GM23338 (cell line): ENCODE measurements around the gene TP53I3. TPM values are rescaled to one million over a fixed set of nuclear protein-coding genes. Genes with fewer than 3 reads are reported as not detected.

Source experiments
- ATAC-seq: fragments of 200-7000 bp; cut with Tn5 transposase; 3 replicates; pipeline ENCODE4 v1.9.1; 2020
- DNase-seq: peaks from one replicate; pipeline ENCODE4 v3.0.0-alpha.2; 2015; ENCODE audit warnings: low spot score
- H2AFZ ChIP-seq: fragments of 200-600 bp; sonication (generic); 2 replicates; pipeline ENCODE4 v1.8.0; 2016; ENCODE audit warnings: antibody characterized with exemption, mild to moderate bottlenecking, moderate library complexity
- H3F3A ChIP-seq: fragments of 200-600 bp; sonication (generic); replicated peaks from 2 replicates; pipeline ENCODE4 v1.8.0; 2017; ENCODE audit warnings: antibody characterized with exemption, mixed run types, low read depth
- H3K27ac ChIP-seq: fragments of 200-600 bp; sonication (generic); 2 replicates; pipeline ENCODE4 v1.6.1; 2016; ENCODE audit warnings: low read depth
- H3K27me3 ChIP-seq: fragments of 200-600 bp; sonication (generic); 2 replicates; pipeline ENCODE4 v1.8.0; 2016; ENCODE audit warnings: mild to moderate bottlenecking, mixed run types, moderate library complexity; ENCODE audit not compliant: insufficient read depth
- H3K36me3 ChIP-seq: fragments of 200-600 bp; sonication (generic); 2 replicates; pipeline ENCODE4 v1.8.0; 2016; ENCODE audit warnings: mild to moderate bottlenecking; ENCODE audit not compliant: insufficient read depth
- H3K4me1 ChIP-seq: fragments of 200-600 bp; sonication (generic); 2 replicates; pipeline ENCODE4 v1.8.0; 2016; ENCODE audit warnings: mild to moderate bottlenecking, moderate library complexity; ENCODE audit not compliant: insufficient read depth
- H3K4me2 ChIP-seq: fragments of 200-600 bp; sonication (generic); 2 replicates; pipeline ENCODE4 v1.7.1; 2017; ENCODE audit warnings: mixed run types
- H3K4me3 ChIP-seq: fragments of 200-600 bp; sonication (generic); 2 replicates; pipeline ENCODE4 v1.6.1; 2016; ENCODE audit warnings: mixed run types
- H3K79me2 ChIP-seq: fragments of 200-600 bp; sonication (generic); replicated peaks from 2 replicates; pipeline ENCODE4 v1.8.0; 2017; ENCODE audit warnings: mild to moderate bottlenecking; ENCODE audit not compliant: insufficient read depth
- H3K9me2 ChIP-seq: fragments of 200-600 bp; sonication (generic); 2 replicates; pipeline ENCODE4 v1.8.0; 2017; ENCODE audit not compliant: insufficient read depth
- H4K20me1 ChIP-seq: fragments of 200-600 bp; sonication (generic); replicated peaks from 2 replicates; pipeline ENCODE4 v1.8.0; 2017; ENCODE audit warnings: mild to moderate bottlenecking; ENCODE audit not compliant: insufficient read depth
- H3K27ac Mint-ChIP-seq: 2 replicates; pipeline ENCODE4 v1.8.0; 2020; ENCODE audit warnings: inconsistent platforms, mild to moderate bottlenecking, moderate library complexity, mixed read lengths
- H3K27me3 Mint-ChIP-seq: 3 replicates; pipeline ENCODE4 v1.8.0; 2022; ENCODE audit warnings: low read depth, mild to moderate bottlenecking, moderate library complexity, mixed read lengths, inconsistent platforms; ENCODE audit not compliant: insufficient read depth, poor library complexity
- H3K36me3 Mint-ChIP-seq: 3 replicates; pipeline ENCODE4 v1.8.0; 2021; ENCODE audit warnings: low read depth, mild to moderate bottlenecking, inconsistent platforms, moderate library complexity, mixed read lengths
- H3K4me1 Mint-ChIP-seq: 3 replicates; pipeline ENCODE4 v1.8.0; 2020; ENCODE audit warnings: mild to moderate bottlenecking, inconsistent platforms, mixed read lengths
- H3K4me3 Mint-ChIP-seq: 3 replicates; pipeline ENCODE4 v1.8.0; 2021; ENCODE audit warnings: moderate library complexity, mild to moderate bottlenecking, inconsistent platforms, mixed read lengths
- H3K9me3 Mint-ChIP-seq: 3 replicates; pipeline ENCODE4 v1.8.0; 2020; ENCODE audit warnings: moderate library complexity, mild to moderate bottlenecking, inconsistent platforms, mixed read lengths
- CREB1 ChIP-seq: fragments of 250-450 bp; sonication (Bioruptor Pico); IDR thresholded peaks from 2 replicates; pipeline ENCODE4 v1.5.0; 2020; ENCODE audit warnings: low read depth, mild to moderate bottlenecking, moderate library complexity
- EZH2 ChIP-seq: fragments of 200-600 bp; sonication (generic); IDR thresholded peaks from one replicate; pipeline ENCODE4 v1.8.0; 2017; ENCODE audit warnings: antibody characterized with exemption, mild to moderate bottlenecking, low read depth; ENCODE audit not compliant: unreplicated experiment
- JUNB ChIP-seq: IDR thresholded peaks from one replicate; pipeline ENCODE4 v1.6.1; 2016; ENCODE audit warnings: antibody characterized with exemption; ENCODE audit not compliant: unreplicated experiment
- NANOG ChIP-seq: IDR thresholded peaks from 2 replicates; pipeline ENCODE4 v1.6.1; 2016; ENCODE audit warnings: antibody characterized with exemption, borderline replicate concordance
- POLR2AphosphoS5 ChIP-seq: IDR thresholded peaks from 2 replicates; pipeline ENCODE4 v1.6.1; 2016; ENCODE audit warnings: antibody characterized with exemption, low read depth
- ZNF331 ChIP-seq: fragments of 250-450 bp; sonication (Bioruptor Pico); IDR thresholded peaks from 2 replicates; pipeline ENCODE4 v1.5.0; 2020; ENCODE audit warnings: low read depth, mild to moderate bottlenecking, moderate library complexity
- polyA plus RNA-seq: library from polyadenylated mRNA; unstranded; fragments of >200 nt; fragmentation: Nextera tagmentation; extraction: Ambion mirVana; gene quantifications from 2 replicates; pipeline ENCODE4 v1.2.1, GENCODE V29; 2016
- total RNA-seq: library from RNA; depleted of rRNA; stranded (reverse); fragments of >200 nt; shearing (Covaris generic); gene quantifications from 2 replicates; pipeline ENCODE4 v1.2.3, GENCODE V29; 2014
- TF ChIP-seq, protein P1 (sequence below): IDR thresholded peaks from one replicate; pipeline ENCODE4 v1.6.1; 2018; ENCODE audit warnings: antibody characterized with exemption; ENCODE audit not compliant: unreplicated experiment
- TF ChIP-seq, protein P2 (sequence below): IDR thresholded peaks from 2 replicates; pipeline ENCODE4 v1.6.1; 2016; ENCODE audit warnings: antibody characterized with exemption
- TF ChIP-seq, protein P3 (sequence below): fragments of 250-450 bp; sonication (Bioruptor Pico); IDR thresholded peaks from 2 replicates; pipeline ENCODE4 v1.5.0; 2020; ENCODE audit warnings: mild to moderate bottlenecking, moderate library complexity
- TF ChIP-seq, protein P4 (sequence below), 2 experiments: fragments of 200-600 bp in 1 of 2; sonication (generic) in 1 of 2; conservative IDR thresholded peaks; 2 replicates each; pipeline versions ENCODE4 v1.5.1 to v1.6.1; 2016 to 2017; ENCODE audit warnings: antibody characterized with exemption in 2 of 2, low read depth in 2 of 2, mild to moderate bottlenecking in 2 of 2, moderate library complexity in 1 of 2

TP53I3 gene
- total and polyA plus RNA-seq, 2 experiments from 2014 or later: 27.8 to 36.5 TPM

DNA sequence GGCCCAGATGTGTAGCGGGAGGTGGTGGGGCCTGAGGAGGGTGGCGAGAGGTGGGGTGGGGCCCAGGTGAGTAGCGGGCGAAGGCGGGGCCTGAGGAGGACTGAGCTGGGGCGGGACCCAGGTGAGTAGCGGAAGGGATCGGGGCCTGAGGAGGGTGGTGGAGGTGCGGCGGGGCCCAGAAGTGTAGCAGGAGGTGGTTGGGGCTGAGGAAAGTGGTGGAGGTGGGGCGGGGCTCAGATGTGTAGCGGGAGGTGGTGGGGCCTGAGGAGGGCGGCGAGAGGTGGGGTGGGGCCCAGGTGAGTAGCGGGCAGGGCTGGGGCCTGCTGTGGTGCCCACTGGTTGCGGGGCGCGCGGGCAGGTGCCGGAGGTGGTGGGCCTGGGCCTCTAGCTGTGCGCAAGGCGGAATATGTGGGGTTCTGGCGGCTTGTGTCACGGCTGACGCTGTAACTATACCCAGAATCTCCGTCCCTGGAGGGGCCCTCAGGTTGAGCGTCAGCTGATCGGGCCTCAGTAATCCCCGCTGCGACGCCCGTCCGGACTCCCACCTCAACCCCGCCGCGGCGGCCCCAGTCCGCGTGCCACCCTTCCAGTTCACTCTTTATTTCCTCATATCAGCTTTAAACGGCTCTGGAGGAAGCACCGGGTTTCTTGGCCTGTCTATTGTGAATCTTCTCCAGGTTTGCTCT is 7.6 kb downstream of the TP53I3 start (continued):
- TF ChIP-seq POLR2AphosphoS5 (peak; percentile 81), JUNB (no peak), NANOG (no peak)

DNA sequence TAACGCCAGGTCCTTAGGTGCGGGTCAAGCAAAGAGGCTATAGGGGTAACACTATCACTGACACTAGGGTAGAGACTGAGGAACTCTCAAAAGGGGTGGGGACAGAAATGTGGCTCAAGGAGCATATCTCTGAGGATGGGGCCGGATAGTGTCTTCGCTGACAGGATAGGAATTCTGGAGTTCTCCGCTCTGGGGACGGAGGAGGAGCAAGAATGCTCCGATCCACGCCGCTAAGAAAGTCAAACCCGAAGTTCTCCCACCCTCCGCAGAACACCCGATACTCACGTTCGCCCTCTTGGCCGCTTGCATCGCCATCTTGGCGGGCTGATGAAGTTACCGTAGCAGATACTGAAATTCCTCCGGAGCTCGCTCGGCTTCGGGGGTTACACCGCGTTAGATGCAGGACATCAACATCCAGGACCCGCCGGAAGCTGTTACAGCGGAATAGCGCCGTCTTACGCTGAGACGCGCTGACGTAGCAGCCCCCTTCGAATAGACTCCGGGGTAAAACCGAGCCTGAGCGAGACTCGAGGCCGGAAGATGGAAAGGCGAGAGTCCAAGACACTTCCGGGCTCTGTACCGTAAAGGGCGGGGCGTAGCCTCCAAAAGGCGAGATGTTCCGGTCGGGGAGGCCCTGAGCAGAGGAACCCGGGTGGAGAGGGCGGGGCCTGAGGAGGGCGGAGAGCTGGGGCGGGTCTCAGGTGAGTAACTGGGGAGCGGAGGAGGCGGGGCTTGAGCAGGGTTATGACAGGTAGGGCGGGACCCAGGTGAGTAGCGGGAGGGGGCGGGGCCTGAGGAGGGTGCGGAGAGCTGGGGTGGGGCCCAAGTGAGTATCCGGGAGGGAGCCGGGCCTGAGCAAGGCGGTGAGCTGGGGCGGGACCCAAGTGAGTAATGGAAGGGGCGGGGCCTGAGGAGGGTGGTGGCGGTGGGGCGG is 8.5 kb downstream of the TP53I3 start, which contains the start of gene SF3B6:
SF3B6 (minus strand) TSS at position 412 of the 934 bp plus-strand sequence; CDS start at position 315, 97 bp downstream.
- H3K9me2 ChIP-seq: no peaks in the 10 kb centered on the region
- peak within 1 kb of the TSS; percentile 99 for H3K4me2 ChIP-seq
- DNase-seq (peak; percentile 100), ATAC-seq (peak; percentile 84)
- peaks cover 28% of the 10 kb centered on the region for H3K4me1 ChIP-seq
- H2AFZ ChIP-seq: peak within 1 kb of the TSS; percentile 92
- H3K27me3 ChIP-seq: no peaks in the 10 kb centered on the region
- peak within 1 kb of the TSS; percentile 95 for H3K4me3 ChIP-seq
- Mint-ChIP-seq H3K9me3 (no peaks in the 10 kb centered on the region), H3K4me1 (peaks cover 18% of the 10 kb centered on the region), H3K36me3 (peaks cover 45% of the 10 kb centered on the region), H3K27ac (peak within 1 kb of the TSS; percentile 98), H3K4me3 (peak within 1 kb of the TSS; percentile 96), H3K27me3 (peaks cover 3% of the 10 kb centered on the region)
- peaks cover 25% of the 10 kb centered on the region for H3F3A ChIP-seq
- H4K20me1 ChIP-seq: peaks cover 3% of the 10 kb centered on the region; the same call in 1 of the 2 replicates
- peak within 1 kb of the TSS; percentile 98 for H3K27ac ChIP-seq
- H3K36me3 ChIP-seq: peaks cover 23% of the 10 kb centered on the region
- H3K79me2 ChIP-seq: peaks cover 46% of the 10 kb centered on the region
- TF ChIP-seq, protein P1, sequence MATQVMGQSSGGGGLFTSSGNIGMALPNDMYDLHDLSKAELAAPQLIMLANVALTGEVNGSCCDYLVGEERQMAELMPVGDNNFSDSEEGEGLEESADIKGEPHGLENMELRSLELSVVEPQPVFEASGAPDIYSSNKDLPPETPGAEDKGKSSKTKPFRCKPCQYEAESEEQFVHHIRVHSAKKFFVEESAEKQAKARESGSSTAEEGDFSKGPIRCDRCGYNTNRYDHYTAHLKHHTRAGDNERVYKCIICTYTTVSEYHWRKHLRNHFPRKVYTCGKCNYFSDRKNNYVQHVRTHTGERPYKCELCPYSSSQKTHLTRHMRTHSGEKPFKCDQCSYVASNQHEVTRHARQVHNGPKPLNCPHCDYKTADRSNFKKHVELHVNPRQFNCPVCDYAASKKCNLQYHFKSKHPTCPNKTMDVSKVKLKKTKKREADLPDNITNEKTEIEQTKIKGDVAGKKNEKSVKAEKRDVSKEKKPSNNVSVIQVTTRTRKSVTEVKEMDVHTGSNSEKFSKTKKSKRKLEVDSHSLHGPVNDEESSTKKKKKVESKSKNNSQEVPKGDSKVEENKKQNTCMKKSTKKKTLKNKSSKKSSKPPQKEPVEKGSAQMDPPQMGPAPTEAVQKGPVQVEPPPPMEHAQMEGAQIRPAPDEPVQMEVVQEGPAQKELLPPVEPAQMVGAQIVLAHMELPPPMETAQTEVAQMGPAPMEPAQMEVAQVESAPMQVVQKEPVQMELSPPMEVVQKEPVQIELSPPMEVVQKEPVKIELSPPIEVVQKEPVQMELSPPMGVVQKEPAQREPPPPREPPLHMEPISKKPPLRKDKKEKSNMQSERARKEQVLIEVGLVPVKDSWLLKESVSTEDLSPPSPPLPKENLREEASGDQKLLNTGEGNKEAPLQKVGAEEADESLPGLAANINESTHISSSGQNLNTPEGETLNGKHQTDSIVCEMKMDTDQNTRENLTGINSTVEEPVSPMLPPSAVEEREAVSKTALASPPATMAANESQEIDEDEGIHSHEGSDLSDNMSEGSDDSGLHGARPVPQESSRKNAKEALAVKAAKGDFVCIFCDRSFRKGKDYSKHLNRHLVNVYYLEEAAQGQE: no peak
- TF ChIP-seq, protein P2, sequence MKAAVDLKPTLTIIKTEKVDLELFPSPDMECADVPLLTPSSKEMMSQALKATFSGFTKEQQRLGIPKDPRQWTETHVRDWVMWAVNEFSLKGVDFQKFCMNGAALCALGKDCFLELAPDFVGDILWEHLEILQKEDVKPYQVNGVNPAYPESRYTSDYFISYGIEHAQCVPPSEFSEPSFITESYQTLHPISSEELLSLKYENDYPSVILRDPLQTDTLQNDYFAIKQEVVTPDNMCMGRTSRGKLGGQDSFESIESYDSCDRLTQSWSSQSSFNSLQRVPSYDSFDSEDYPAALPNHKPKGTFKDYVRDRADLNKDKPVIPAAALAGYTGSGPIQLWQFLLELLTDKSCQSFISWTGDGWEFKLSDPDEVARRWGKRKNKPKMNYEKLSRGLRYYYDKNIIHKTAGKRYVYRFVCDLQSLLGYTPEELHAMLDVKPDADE: peak; percentile 95
- no peak for TF ChIP-seq EZH2
- peak; percentile 99 for TF ChIP-seq CREB1 (CRISPR knock-in tag)
- TF ChIP-seq, protein P3, sequence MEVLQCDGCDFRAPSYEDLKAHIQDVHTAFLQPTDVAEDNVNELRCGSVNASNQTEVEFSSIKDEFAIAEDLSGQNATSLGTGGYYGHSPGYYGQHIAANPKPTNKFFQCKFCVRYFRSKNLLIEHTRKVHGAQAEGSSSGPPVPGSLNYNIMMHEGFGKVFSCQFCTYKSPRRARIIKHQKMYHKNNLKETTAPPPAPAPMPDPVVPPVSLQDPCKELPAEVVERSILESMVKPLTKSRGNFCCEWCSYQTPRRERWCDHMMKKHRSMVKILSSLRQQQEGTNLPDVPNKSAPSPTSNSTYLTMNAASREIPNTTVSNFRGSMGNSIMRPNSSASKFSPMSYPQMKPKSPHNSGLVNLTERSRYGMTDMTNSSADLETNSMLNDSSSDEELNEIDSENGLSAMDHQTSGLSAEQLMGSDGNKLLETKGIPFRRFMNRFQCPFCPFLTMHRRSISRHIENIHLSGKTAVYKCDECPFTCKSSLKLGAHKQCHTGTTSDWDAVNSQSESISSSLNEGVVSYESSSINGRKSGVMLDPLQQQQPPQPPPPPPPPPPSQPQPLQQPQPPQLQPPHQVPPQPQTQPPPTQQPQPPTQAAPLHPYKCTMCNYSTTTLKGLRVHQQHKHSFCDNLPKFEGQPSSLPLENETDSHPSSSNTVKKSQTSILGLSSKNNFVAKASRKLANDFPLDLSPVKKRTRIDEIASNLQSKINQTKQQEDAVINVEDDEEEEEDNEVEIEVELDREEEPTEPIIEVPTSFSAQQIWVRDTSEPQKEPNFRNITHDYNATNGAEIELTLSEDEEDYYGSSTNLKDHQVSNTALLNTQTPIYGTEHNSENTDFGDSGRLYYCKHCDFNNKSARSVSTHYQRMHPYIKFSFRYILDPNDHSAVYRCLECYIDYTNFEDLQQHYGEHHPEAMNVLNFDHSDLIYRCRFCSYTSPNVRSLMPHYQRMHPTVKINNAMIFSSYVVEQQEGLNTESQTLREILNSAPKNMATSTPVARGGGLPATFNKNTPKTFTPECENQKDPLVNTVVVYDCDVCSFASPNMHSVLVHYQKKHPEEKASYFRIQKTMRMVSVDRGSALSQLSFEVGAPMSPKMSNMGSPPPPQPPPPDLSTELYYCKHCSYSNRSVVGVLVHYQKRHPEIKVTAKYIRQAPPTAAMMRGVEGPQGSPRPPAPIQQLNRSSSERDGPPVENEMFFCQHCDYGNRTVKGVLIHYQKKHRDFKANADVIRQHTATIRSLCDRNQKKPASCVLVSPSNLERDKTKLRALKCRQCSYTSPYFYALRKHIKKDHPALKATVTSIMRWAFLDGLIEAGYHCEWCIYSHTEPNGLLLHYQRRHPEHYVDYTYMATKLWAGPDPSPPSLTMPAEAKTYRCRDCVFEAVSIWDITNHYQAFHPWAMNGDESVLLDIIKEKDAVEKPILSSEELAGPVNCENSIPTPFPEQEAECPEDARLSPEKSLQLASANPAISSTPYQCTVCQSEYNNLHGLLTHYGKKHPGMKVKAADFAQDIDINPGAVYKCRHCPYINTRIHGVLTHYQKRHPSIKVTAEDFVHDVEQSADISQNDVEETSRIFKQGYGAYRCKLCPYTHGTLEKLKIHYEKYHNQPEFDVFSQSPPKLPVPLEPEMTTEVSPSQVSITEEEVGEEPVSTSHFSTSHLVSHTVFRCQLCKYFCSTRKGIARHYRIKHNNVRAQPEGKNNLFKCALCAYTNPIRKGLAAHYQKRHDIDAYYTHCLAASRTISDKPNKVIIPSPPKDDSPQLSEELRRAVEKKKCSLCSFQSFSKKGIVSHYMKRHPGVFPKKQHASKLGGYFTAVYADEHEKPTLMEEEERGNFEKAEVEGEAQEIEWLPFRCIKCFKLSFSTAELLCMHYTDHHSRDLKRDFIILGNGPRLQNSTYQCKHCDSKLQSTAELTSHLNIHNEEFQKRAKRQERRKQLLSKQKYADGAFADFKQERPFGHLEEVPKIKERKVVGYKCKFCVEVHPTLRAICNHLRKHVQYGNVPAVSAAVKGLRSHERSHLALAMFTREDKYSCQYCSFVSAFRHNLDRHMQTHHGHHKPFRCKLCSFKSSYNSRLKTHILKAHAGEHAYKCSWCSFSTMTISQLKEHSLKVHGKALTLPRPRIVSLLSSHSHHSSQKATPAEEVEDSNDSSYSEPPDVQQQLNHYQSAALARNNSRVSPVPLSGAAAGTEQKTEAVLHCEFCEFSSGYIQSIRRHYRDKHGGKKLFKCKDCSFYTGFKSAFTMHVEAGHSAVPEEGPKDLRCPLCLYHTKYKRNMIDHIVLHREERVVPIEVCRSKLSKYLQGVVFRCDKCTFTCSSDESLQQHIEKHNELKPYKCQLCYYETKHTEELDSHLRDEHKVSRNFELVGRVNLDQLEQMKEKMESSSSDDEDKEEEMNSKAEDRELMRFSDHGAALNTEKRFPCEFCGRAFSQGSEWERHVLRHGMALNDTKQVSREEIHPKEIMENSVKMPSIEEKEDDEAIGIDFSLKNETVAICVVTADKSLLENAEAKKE (CRISPR knock-in tag): no peak
- no peak for TF ChIP-seq ZNF331 (CRISPR knock-in tag)
- no peak for TF ChIP-seq JUNB
- TF ChIP-seq, protein P4, sequence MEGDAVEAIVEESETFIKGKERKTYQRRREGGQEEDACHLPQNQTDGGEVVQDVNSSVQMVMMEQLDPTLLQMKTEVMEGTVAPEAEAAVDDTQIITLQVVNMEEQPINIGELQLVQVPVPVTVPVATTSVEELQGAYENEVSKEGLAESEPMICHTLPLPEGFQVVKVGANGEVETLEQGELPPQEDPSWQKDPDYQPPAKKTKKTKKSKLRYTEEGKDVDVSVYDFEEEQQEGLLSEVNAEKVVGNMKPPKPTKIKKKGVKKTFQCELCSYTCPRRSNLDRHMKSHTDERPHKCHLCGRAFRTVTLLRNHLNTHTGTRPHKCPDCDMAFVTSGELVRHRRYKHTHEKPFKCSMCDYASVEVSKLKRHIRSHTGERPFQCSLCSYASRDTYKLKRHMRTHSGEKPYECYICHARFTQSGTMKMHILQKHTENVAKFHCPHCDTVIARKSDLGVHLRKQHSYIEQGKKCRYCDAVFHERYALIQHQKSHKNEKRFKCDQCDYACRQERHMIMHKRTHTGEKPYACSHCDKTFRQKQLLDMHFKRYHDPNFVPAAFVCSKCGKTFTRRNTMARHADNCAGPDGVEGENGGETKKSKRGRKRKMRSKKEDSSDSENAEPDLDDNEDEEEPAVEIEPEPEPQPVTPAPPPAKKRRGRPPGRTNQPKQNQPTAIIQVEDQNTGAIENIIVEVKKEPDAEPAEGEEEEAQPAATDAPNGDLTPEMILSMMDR (conservative IDR thresholded peaks at IDR 0.05; ENCODE audit: low read depth in 2 of 2): no peak
